Common myeloid progenitor, CD34-positive (primary cell): ENCODE measurements around the gene HOXC12.

Experiments
- CTCF ChIA-PET: fragments of 350-600 bp; sonication (Branson Sonifier 250); formaldehyde crosslinking; loops from one replicate; lab custom pipeline; 2021; ENCODE audit warnings: antibody characterized with exemption; lab: Charles Lee
- POLR2A ChIA-PET: fragments of 350-600 bp; sonication (Branson Sonifier 250); formaldehyde crosslinking; loops from one replicate; lab custom pipeline; 2021; ENCODE audit warnings: antibody characterized with exemption; lab: Charles Lee
- DNase-seq, 3 donors: peaks; one replicate each; pipeline versions ENCODE4 v3.0.0 to v3.0.0-alpha.2; 2013
- H3K27ac ChIP-seq, 2 experiments: 1 replicate in 1 of 2; 2 replicates in 1 of 2; pipeline ENCODE4 v1.7.0; 2013; ENCODE audit warnings: inconsistent platforms in 2 of 2, low read length in 2 of 2, mild to moderate bottlenecking in 2 of 2, low read depth in 1 of 2, moderate library complexity in 1 of 2; ENCODE audit not compliant: severe bottlenecking in 2 of 2, insufficient read depth in 1 of 2, poor library complexity in 1 of 2
- H3K27me3 ChIP-seq, 5 experiments: replicated peaks in 2 of 5; 1 replicate in 3 of 5; 2 replicates in 2 of 5; pipeline versions ENCODE4 v1.6.1 to v1.7.0; 2013; ENCODE audit warnings: low read length in 4 of 5, mild to moderate bottlenecking in 2 of 5, moderate library complexity in 2 of 5, inconsistent platforms in 1 of 5; ENCODE audit not compliant: insufficient read depth in 5 of 5, control insufficient read depth in 4 of 5
- H3K36me3 ChIP-seq, 4 experiments: 1 replicate in 2 of 4; 2 replicates in 2 of 4; pipeline versions ENCODE4 v1.6.1 to v1.7.0; 2013; ENCODE audit warnings: low read length in 3 of 4, control low read depth in 1 of 4, mild to moderate bottlenecking in 1 of 4; ENCODE audit not compliant: control insufficient read depth in 4 of 4, insufficient read depth in 4 of 4
- H3K4me1 ChIP-seq, 4 experiments: 1 replicate in 3 of 4; 2 replicates in 1 of 4; pipeline versions ENCODE4 v1.6.1 to v1.7.1; 2013; ENCODE audit warnings: low read length in 3 of 4, mild to moderate bottlenecking in 3 of 4, control low read depth in 1 of 4, inconsistent platforms in 1 of 4, moderate library complexity in 1 of 4; ENCODE audit not compliant: control insufficient read depth in 4 of 4, insufficient read depth in 4 of 4; ENCODE audit errors: control extremely low read depth in 1 of 4
- H3K4me3 ChIP-seq, 7 experiments: 1 replicate in 4 of 7; 2 replicates in 3 of 7; pipeline versions ENCODE4 v1.5.1 to v1.7.0; 2013; ENCODE audit warnings: mild to moderate bottlenecking in 7 of 7, low read length in 6 of 7, moderate library complexity in 6 of 7, inconsistent platforms in 2 of 7, low read depth in 2 of 7, control low read depth in 1 of 7; ENCODE audit not compliant: insufficient read depth in 4 of 7, control insufficient read depth in 1 of 7; ENCODE audit errors: extremely low read depth in 1 of 7
- H3K9me3 ChIP-seq, 5 experiments: 1 replicate in 4 of 5; 2 replicates in 1 of 5; pipeline versions ENCODE4 v1.6.1 to v1.7.1; 2013; ENCODE audit warnings: low read length in 4 of 5, mild to moderate bottlenecking in 2 of 5, inconsistent platforms in 1 of 5, low read depth in 1 of 5, moderate library complexity in 1 of 5; ENCODE audit not compliant: control insufficient read depth in 4 of 5, insufficient read depth in 2 of 5; ENCODE audit errors: control extremely low read depth in 1 of 5
- WGBS: methylation state at CpG from one replicate; pipeline ENCODE4 v1.1.5; 2013; ENCODE audit not compliant: insufficient coverage; 5-methylcytosine and 5-hydroxymethylcytosine counted together

Gene HOXC12

GRCh38 chr12:53949631-53950436 is 4.9 kb upstream of the HOXC12 start:
- ChIA-PET POLR2A (no interaction called here), CTCF (no interaction called here)
- 4% methylated on average over 25 of the region's 34 CpGs for whole genome bisulfite sequencing
- DNase-seq = no peak
- Histone ChIP-seq H3K9me3 (peaks cover 0 to 5% (median 0%) of the 10 kb centered on the region in 5 experiments), H3K27me3 (peaks cover 14 to 100% (median 82%) of the 10 kb centered on the region in 5 experiments), H3K4me1 (peaks cover 0 to 5% (median 0%) of the 10 kb centered on the region in 4 experiments), H3K4me3 (no peak overlapping the region), H3K27ac (no peak overlapping the region), H3K36me3 (no peaks in the 10 kb centered on the region)

- CTCF ChIA-PET = interaction anchor here (1.8 kb wide), 1 partner anchor 82 kb away, joined by 4 read pairs; the partner anchor contains the start of gene HOXC5
- Histone ChIP-seq H3K9me3 (peaks cover 0 to 3% (median 0%) of the 10 kb centered on the region in 5 experiments), H3K4me3 (no peak overlapping the region), H3K27ac (no peak overlapping the region), H3K36me3 (no peaks in the 10 kb centered on the region), H3K27me3 (peaks cover 14 to 100% (median 79%) of the 10 kb centered on the region in 5 experiments), H3K4me1 (peaks cover 0 to 5% (median 2%) of the 10 kb centered on the region in 4 experiments)
- 7% methylated on average over 6 of the region's 10 CpGs for WGBS
- DNase-seq = no peak
- POLR2A ChIA-PET = no interaction called here
Observed at GRCh38 chr12:53950437-53950773, 4.3 kb upstream of the HOXC12 start.

- Histone ChIP-seq H3K4me1 (peaks cover 0 to 8% (median 5%) of the 10 kb centered on the region in 4 experiments), H3K27me3 (peaks cover 10 to 100% (median 79%) of the 10 kb centered on the region in 5 experiments), H3K27ac (no peak overlapping the region), H3K4me3 (no peak overlapping the region), H3K36me3 (no peaks in the 10 kb centered on the region), H3K9me3 (peaks cover 0 to under 1% (median 0%) of the 10 kb centered on the region in 5 experiments)
- CTCF ChIA-PET = interaction anchor here (0.8 to 1.8 kb wide), 3 partner anchors 10 to 103 kb away, joined by 3 to 4 read pairs (median 4); partner anchors contain the start of genes HOXC4 and HOXC5
- WGBS = 7% methylated on average over 26 of the region's 34 CpGs
- no peak for DNase-seq
- POLR2A ChIA-PET = no interaction called here
Observed at GRCh38 chr12:53950789-53951576, 3.7 kb upstream of the HOXC12 start.

- Histone ChIP-seq H3K4me3 (no peak overlapping the region), H3K4me1 (peaks cover 0 to 15% (median 12%) of the 10 kb centered on the region in 4 experiments), H3K36me3 (no peaks in the 10 kb centered on the region), H3K27ac (no peak overlapping the region), H3K9me3 (no peaks in the 10 kb centered on the region), H3K27me3 (peaks cover 8 to 100% (median 78%) of the 10 kb centered on the region in 5 experiments)
- 5% methylated on average over 46 of the region's 47 CpGs for WGBS
- ChIA-PET CTCF (interaction anchor here (0.6 to 3.2 kb wide), 7 partner anchors 9 to 102 kb away, joined by 3 to 7 read pairs (median 4); partner anchors contain the start of genes HOXC4 and HOXC5), POLR2A (no interaction called here)
- DNase-seq = peak in 1 of 3 donors; percentile 31
Observed at GRCh38 chr12:53951577-53952334, 2.9 kb upstream of the HOXC12 start.

- peak in 1 of 3 donors; percentile 38 for DNase-seq
- no peaks in the 10 kb centered on the region for H3K9me3 ChIP-seq
- no peaks in the 10 kb centered on the region for H3K36me3 ChIP-seq
- no peak overlapping the region for H3K4me3 ChIP-seq
- H3K4me1 ChIP-seq = peaks cover 0 to 21% (median 18%) of the 10 kb centered on the region in 4 experiments
- no peak overlapping the region for H3K27ac ChIP-seq
- CTCF ChIA-PET = interaction anchor here (0.6 to 3.2 kb wide), 7 partner anchors 10 to 80 kb away, joined by 3 to 10 read pairs (median 5); partner anchors contain the start of gene HOXC5
- WGBS = 8% methylated on average over 6 of the region's 13 CpGs
- peaks cover 6 to 100% (median 80%) of the 10 kb centered on the region in 5 experiments for H3K27me3 ChIP-seq
- POLR2A ChIA-PET = no interaction called here
Observed at GRCh38 chr12:53952335-53952694, 2.4 kb upstream of the HOXC12 start.

GRCh38 chr12:53952871-53953734 is 1.6 kb upstream of the HOXC12 start:
- no peaks in the 10 kb centered on the region for H3K36me3 ChIP-seq
- no peak overlapping the region for H3K4me3 ChIP-seq
- H3K27me3 ChIP-seq = peaks cover 6 to 100% (median 82%) of the 10 kb centered on the region in 5 experiments
- H3K4me1 ChIP-seq = peaks cover 0 to 21% (median 18%) of the 10 kb centered on the region in 4 experiments
- DNase-seq = no peak
- H3K27ac ChIP-seq = no peak overlapping the region
- no peaks in the 10 kb centered on the region for H3K9me3 ChIP-seq
- WGBS = 8% methylated on average over 25 of the region's 38 CpGs
- ChIA-PET POLR2A (no interaction called here), CTCF (interaction anchor here (0.8 to 3.2 kb wide), 8 partner anchors 13 to 207 kb away, joined by 3 to 10 read pairs (median 4); no protein-coding TSS in a partner anchor)
